Ramos (cell line): ENCODE results near the gene CASQ2.
"Not testable (repeated sequence)": the region's sequence is repeated elsewhere in the genome, so short reads cannot be mapped to it uniquely, and the experiment has no call there.

Experiments
- in situ Hi-C: fragments of 300-500 bp; cut with MboI; formaldehyde crosslinking; loops from one replicate; pipeline ENCODE4 v1.14.3; 2022; ENCODE audit warnings: low sequenced_read_pairs; ENCODE audit not compliant: unreplicated experiment

CASQ2 gene

DNA sequence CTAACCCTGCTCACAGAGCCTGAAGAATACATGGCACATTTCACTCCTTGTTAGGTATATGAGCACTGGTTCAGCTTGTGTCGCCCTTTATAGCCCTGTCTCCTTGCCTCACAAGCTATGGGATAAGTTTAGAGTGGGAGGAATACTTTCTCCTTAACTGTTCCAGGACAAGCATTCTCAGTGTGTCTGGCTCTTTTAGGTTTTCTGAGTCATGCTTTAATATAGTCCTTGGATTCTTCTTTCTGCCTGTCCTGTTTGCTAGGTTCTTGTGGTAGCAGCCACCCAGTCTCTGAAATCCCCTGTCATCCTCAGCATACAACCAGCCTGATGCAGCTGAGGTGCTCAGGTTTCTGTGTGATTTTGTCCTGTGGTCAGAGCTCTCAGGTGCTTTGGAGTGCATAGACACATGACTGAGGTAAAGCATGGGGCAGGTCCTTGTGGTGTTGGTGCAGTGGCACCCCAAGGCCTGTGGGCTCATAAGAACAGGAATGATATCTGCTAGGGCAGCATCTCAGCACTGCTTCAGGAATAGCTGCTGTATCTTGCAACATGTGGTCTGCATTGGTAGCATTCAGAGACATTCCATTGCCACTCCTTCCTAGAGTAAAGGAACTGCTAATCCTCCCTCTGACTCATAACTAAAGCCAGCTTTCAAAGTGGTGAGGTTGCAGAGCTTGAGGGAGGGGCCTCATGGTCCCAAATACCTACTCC is 14.2 kb upstream of the CASQ2 start:
- in situ Hi-C loops, result no loop called here

- in situ Hi-C loops, result no loop called here
Observed at GRCh38 chr1:115781851-115782250, 13.3 kb upstream of the CASQ2 start.

GRCh38 chr1:115781343-115781742 is 12.8 kb upstream of the CASQ2 start:
- in situ Hi-C loops, result no loop called here

- in situ Hi-C loops, result not testable (repeated sequence)
Observed at GRCh38 chr1:115780655-115781054, 12.1 kb upstream of the CASQ2 start.

DNA sequence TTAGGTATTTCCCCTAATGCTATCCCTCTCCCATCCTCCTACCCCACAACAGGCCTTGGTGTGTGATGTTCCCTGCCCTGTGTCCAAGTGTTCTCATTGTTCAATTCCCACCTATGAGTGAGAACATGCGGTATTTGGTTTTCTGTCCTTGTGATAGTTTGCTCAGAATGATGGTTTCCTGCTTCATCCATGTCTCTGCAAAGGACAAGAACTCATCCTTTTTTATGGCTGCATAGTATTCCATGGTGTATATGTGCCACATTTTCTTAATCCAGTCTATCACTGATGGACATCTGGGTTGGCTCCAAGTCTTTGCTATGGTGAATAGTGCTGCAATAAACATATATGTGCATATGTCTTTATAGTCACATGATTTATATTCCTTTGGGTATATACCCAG is 10.6 kb upstream of the CASQ2 start:
- in situ Hi-C loops, result not testable (repeated sequence)

DNA sequence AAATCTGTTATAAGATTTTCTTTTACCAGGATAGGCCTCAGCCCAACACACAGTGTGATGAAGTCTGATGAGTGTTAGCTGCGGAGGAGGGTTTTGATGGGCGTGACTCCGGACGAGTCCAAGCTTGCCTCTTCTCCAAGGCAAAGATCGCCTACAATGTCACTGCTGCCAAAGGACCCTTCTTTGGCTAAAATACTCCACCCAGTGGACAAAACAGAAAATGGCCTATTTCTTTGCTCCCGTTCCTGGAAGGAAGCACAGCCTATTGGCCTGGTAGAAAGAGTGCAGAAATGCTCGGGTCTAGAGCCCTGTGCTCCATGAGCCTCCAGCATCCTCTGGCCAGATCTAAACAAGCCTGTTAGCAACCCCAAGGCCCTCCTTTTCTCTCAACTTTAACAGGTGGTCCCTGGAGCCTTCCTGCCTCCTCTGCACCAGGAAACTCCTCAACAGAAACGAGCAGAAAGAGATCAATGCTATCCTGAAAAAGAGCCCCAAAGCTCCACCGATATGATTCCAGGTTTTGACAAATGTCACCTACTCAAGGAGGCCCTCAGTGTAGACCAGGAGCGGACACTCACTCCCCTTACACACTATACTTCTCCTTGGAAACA is 3.4 kb upstream of the CASQ2 start:
- in situ Hi-C loops, result no loop called here

DNA sequence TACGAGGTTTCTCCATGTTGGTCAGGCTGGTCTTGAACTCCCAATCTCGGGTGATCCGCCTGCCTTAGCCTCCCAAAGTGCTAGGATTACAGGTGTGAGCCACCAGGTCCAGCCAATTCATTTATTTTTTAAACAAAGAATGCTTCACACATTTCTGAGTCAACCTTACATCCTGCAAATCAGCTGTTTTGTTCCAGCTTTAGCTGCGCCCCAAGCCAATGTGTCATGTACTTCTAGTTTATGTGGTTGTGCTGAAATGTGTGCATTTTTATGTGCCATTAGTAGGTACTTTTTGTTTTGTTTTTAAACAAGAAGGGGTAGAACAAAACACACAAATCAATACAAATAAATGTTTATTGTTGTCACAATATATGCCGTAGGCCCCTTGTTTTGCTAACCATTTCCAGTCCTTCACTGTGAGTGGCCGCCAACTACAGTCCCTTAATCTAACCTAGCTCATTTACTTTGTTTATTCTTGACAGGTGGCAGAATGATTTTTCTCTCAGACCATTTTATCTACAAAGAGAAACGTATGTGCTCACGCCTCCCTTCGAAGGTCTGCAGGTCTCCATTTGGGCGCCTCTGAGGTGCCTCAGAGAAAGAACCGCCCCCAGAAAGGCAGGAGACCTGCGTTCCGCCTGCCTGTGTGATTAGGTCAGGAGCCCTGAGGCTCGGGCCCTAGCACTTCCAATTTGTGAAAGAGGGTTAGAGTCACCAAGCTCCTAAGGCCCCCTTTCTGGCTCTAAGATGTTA is 2.8 kb upstream of the CASQ2 start:
- in situ Hi-C loops, result no loop called here

DNA sequence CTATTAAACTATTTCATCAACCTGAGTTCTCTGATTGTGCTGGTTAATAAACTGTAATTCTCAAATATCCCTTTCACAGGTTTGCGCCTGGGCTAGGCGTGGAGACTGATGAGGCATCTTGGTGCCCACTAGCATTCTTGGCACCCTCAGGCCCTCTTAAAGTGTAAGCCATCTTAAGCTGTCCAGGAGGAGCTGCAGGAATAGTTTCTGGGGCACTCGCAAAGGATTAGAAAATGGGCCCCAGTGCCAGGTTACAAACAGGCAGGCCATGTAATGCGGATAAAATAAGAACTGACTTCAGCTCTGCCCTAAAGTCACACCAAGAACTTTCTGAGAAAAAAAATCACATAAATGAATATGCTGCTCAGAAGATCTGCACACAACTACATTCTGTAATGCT is 1.1 kb downstream of the CASQ2 start:
- in situ Hi-C loops, result no loop called here

GRCh38 chr1:115765091-115765490 is 3.4 kb downstream of the CASQ2 start:
- in situ Hi-C loops, result no loop called here

- in situ Hi-C loops, result no loop called here
Observed at GRCh38 chr1:115764541-115764940, 4.0 kb downstream of the CASQ2 start.

DNA sequence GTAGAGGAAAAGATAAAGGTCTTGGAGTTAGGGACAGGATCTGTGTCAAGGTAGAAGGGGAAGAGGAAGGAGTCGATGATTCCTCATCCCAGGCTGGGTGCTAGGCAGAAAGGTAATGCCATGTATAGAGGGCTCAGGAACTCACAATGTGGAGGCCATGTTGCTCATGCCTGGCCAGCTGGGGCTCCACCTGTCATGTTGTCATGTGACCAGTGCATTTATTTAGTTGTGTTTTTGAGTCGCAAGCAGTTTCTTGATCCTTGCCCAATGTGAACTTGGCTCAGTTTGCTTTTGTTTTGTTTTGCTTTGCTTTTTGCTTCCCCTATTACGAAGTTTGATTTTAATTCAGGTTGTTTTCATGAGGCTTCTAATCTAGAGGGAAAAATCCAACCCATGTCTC is 5.7 kb downstream of the CASQ2 start:
- in situ Hi-C loops, result no loop called here

- in situ Hi-C loops, result no loop called here
Observed at GRCh38 chr1:115761601-115762302, 6.8 kb downstream of the CASQ2 start.

- in situ Hi-C loops, result no loop called here
Observed at GRCh38 chr1:115757856-115758255, 10.7 kb downstream of the CASQ2 start.

DNA sequence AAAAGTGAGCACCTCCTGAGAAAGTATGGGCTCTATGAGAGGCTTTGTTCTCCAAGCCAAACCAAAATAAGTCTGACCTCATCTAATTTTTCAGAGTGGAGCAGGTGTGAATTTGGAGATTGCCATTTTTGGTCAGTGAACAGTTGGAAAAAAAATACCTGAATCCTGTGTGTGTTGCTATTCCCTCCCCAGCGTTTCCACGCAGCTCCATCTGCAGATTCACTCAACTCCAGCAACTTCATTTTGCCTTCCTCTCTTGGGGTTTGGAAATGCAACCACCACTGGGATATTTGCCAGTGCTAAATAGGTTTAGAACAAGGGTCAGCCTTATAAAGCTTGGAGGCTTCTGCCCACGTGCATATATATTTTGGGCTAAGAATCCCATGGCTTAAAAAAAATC is 11.2 kb downstream of the CASQ2 start:
- in situ Hi-C loops, result no loop called here

DNA sequence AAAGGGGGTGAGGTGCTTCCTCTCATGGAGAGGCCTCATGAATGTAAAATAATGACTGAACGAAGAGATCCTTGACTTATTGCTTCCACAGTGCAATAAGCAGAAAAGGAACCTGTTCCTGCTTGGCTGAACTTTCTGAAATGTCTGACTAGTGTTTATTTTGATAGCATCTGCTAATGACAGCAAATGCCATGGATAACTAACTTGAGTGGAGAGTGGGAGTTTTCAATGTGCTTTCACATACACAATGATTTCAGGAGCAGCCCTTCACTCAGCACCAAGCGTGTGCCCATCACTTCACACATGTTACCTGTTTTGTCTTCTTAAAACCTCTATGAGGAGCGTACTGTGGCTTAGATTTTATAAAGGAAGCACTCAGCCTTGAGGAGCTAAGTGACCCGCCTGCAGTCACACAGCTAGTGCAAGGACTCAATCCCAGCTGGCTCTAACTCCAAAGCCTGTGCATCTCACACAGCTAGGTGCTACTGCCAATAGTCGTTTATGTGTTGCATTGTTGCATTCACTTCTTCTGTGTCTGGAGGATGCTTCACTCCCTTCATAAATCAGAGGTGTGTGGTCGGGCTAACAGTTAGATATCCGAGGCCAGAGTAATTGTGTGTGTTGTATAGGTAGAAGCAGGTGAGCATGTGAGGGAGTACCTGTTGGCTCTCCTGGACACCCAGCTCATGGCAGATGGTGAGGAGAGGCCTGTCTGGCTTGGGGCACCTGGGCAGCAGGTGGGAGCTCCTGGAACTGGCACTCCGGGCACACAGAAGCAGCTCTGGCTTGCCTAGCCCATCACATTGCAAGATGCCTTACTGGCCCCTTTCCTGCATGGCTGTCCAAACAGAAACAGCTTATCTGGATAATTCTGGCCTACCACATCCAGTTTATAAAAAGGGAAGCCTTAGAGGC is 12.8 kb downstream of the CASQ2 start:
- in situ Hi-C loops, result no loop called here

DNA sequence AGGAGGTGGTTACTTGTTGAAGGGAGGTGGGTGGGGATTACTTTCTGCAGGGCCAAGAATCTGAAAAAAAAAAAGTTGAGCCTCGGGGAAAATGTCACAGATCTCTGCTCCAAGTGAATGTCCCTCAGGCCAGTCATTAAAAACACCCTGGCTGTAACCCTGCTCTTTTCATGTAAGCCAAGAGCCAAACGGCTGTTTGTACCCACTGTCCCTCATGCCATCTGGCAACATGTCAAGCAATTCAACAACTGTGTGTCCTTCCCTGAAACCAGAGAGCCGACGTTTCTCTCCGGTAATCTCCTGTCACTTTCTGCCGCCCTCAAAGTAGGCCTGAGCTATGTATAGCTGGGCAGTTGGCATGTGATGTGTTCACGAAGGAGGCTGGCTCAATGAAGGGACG is 14.7 kb downstream of the CASQ2 start:
- in situ Hi-C loops, result no loop called here

- in situ Hi-C loops, result no loop called here
Observed at GRCh38 chr1:115753361-115753760, 15.2 kb downstream of the CASQ2 start.

DNA sequence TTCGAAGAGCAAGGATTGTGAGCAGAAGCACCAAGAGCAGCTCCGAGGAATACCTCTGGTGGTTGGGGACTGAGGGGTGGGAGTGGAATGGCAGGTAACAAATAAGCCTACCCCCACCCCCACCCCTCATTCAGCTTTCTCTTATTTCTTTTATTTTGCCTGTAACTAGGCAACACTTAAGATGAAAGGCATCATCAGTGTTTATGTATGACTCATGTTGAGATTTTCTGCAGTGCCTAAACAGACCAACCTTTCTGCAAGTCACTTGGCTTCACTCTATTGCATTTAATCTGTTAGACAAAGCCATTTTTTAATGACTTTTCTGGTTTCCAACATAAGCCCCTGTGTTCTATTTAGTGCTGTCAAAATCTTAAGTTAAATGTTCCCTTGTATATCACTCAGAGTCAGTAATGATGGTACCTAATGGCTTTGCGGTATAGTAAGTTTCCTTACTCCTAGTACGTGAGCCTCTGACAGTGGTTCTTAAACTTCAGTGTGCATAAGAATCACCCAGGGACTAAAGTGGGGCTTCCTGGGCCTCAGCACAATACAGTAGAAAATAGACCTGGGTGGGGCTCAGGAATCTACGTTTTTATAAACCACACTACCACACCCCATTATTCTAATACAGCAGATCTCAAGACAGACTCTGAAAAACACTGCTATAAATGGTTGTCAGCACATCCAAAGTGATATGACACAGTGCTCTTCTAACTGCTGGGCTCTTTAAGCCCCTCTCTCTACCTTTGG is 19.9 kb downstream of the CASQ2 start:
- in situ Hi-C loops, result no loop called here

GRCh38 chr1:115746021-115746690 is 22.4 kb downstream of the CASQ2 start:
- in situ Hi-C loops, result no loop called here
